ENCODE data around the gene SLC23A1. TPM values are rescaled to one million over a fixed set of nuclear protein-coding genes. Genes with fewer than 3 reads are reported as not detected.
A peak's percentile ranks its signal among the peaks of the same experiment; 100 is the strongest.

Gene SLC23A1
- total and polyA plus RNA-seq, 2 of the 13 experiments (the other 11 are each of a cell fraction or from before 2014, with no cell fraction given) = 6.0 to 6.6 TPM

DNA sequence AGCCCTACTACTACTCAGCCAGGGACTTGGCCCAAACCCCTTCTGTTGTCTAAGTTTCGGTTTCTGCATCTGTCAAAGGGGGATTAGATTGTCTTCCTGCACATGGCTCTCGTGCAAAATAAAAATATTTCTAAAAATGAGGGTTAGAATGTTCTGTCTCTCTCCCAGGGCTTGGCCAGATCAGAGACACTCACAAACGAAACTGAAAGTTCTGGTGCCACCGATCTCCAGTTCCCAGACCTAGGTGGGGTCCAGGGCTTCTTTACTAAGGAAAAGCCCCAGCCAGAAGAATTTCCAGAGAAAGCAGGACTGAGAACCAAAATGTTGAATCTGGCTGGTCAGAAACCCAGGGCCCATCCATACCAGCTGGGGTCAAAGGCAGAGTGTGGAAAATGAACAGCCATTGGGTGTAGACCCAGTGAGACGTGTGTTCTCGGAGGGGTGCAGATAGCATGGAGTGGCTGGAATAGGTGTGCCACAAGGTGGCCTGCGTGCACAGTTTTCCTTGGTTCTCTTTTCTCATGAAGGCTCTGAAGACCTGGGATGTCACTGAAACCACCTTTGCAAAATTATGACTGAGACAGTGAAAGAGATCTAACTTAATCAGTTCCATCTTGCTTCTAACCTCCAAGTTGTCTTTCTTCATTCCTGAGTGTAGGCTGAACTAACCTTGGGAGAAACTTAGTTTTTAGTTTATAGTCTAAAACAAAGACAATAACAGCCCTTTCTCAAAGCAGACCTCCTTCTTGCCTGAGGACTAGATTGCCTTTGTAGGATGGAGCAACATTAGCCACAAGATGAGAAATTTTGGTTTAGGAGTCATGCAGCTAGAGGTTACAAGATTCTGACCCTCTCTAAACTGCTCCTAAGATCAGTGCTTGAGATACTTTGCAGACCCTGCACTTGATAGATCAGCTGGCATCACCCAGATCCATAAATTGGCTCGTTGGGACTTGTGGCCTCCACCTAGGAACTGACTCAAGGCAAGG lies 2.3 kb upstream of the SLC23A1 start (continued):
- TF ChIP-seq SMAD1 (CRISPR knock-in tag; IDR thresholded peaks at IDR 0.05; ENCODE audit: borderline replicate concordance, low read depth) = no peak

DNA sequence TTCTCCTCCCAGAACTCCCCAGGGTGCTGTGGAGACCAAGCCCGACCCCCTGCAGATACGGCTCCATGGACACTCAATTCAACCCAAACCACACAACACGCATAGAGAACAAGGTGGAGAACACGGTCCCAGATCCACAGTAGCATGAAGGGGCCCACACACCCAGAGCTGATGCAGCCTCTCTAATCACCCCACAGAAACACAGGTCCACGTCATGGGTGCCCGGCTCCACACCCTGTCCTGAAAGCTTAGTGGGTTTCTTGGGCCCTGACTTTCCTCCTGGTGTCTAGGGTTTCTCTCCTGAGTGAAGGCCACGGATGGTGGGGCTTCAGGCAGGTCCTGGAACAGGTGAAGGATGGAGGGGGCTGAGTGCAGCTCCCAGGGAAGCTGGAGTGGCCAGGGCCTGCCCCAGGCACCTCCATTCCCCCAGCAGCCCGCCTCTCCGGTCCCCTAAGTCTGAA lies 1.5 kb upstream of the SLC23A1 start:
- Histone ChIP-seq H3K9ac (ENCODE audit: insufficient read depth, low read depth, low read length) (peak overlapping the region; percentile 73), H2AFZ (ENCODE audit: low read length) (peak overlapping the region; percentile 94), H3K27ac (ENCODE audit: extremely low read length, insufficient read depth, low read length) (peak overlapping the region; percentile 69), H3K4me2 (ENCODE audit: low read depth, low read length) (peak overlapping the region; percentile 92), H3K9me3 (ENCODE audit: low read length) (no peaks in the 10 kb centered on the region), H3K4me3 (replicated peaks in 1 of 3; ENCODE audit: insufficient read depth in 1 of 3, low read depth in 2 of 3, low read length in 3 of 3) (peak overlapping the region; percentile 68 to 79 (median 76)), H3K4me1 (ENCODE audit: insufficient read depth, low read length) (peaks cover 80% of the 10 kb centered on the region), H4K20me1 (ENCODE audit: insufficient read depth, low read length) (no peaks in the 10 kb centered on the region), H3K79me2 (ENCODE audit: insufficient read depth, low read length) (peaks cover 16% of the 10 kb centered on the region), H3K36me3 (replicated peaks in 1 of 2; ENCODE audit: control insufficient read depth in 1 of 2, insufficient read depth in 2 of 2, low read length in 2 of 2) (no peaks in the 10 kb centered on the region), H3K27me3 (ENCODE audit: control insufficient read depth in 1 of 2, insufficient read depth in 2 of 2, low read length in 2 of 2) (no peaks in the 10 kb centered on the region; a peak in 1 of 5 replicates)
- in situ Hi-C loops (cut with HindIII; ENCODE audit: extremely low pct_ligation_motif_present, low pct_unique_long_range_greater_than_20kb) (no loop called here), intact Hi-C loops (cut with micrococcal nuclease; ENCODE audit: unreplicated experiment) (loop anchor here (1.0 to 2.0 kb wide), 2 partner anchors 18 to 134 kb away; no protein-coding TSS in a partner anchor)
- POLR2A ChIA-PET = interaction anchor here (0.5 to 1.7 kb wide), 6 partner anchors 19 to 841 kb away, joined by 3 to 6 read pairs (median 4); partner anchors contain the start of genes ETF1, PAIP2, SPATA24 and UBE2D2
- WGBS (ENCODE audit: low lambda C conversion rate) = 0% methylated on average over 7 of the region's 9 CpGs
- no peak for FAIRE-seq
- no TSS peak for BruUV-seq (replicated peaks)
- DNase-seq (ENCODE audit: low spot score) = no peak
- CTCF ChIA-PET (ENCODE audit: low intra/inter-chr PET ratio, low total read pairs) = interaction anchor here (1.3 to 1.9 kb wide), 2 partner anchors 18 to 129 kb away, joined by 4 to 6 read pairs; no protein-coding TSS in a partner anchor
- peak; percentile 20 for ATAC-seq
- TF ChIP-seq NCOA2 (CRISPR knock-in tag; IDR thresholded peaks at IDR 0.05) (0 out of 2 replicates have a peak, but pooled peaks have one; percentile 5), YEATS4 (CRISPR knock-in tag; IDR thresholded peaks at IDR 0.05; ENCODE audit: borderline replicate concordance) (peak; percentile 24; the same call in 1 of the 2 replicates), MEF2D (CRISPR knock-in tag; IDR thresholded peaks at IDR 0.05) (peak; percentile 51; the same call in 1 of the 2 replicates), SAP130 (CRISPR knock-in tag; IDR thresholded peaks at IDR 0.05; ENCODE audit: low read depth) (peak; percentile 21; the same call in 1 of the 2 replicates), ZFY (CRISPR knock-in tag; IDR thresholded peaks at IDR 0.05) (peak; percentile 36), KDM4B (CRISPR knock-in tag; IDR thresholded peaks at IDR 0.05) (no peak), NFKB2 (CRISPR knock-in tag; IDR thresholded peaks at IDR 0.05; ENCODE audit: borderline replicate concordance) (peak; percentile 26; the same call in 1 of the 2 replicates), CREB1 (IDR thresholded peaks at IDR 0.05) (no peak), CREB1 (CRISPR knock-in tag; IDR thresholded peaks at IDR 0.05) (no peak), ARID2 (CRISPR knock-in tag; IDR thresholded peaks at IDR 0.05; ENCODE audit: borderline replicate concordance) (0 out of 2 replicates have a peak, but pooled peaks have one; percentile 10)
- TF ChIP-seq, protein P1, sequence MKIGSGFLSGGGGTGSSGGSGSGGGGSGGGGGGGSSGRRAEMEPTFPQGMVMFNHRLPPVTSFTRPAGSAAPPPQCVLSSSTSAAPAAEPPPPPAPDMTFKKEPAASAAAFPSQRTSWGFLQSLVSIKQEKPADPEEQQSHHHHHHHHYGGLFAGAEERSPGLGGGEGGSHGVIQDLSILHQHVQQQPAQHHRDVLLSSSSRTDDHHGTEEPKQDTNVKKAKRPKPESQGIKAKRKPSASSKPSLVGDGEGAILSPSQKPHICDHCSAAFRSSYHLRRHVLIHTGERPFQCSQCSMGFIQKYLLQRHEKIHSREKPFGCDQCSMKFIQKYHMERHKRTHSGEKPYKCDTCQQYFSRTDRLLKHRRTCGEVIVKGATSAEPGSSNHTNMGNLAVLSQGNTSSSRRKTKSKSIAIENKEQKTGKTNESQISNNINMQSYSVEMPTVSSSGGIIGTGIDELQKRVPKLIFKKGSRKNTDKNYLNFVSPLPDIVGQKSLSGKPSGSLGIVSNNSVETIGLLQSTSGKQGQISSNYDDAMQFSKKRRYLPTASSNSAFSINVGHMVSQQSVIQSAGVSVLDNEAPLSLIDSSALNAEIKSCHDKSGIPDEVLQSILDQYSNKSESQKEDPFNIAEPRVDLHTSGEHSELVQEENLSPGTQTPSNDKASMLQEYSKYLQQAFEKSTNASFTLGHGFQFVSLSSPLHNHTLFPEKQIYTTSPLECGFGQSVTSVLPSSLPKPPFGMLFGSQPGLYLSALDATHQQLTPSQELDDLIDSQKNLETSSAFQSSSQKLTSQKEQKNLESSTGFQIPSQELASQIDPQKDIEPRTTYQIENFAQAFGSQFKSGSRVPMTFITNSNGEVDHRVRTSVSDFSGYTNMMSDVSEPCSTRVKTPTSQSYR (CRISPR knock-in tag; IDR thresholded peaks at IDR 0.05; ENCODE audit: borderline replicate concordance) = no peak

All from HepG2 (cell line).